GM12878 (cell line): Measurements from ENCODE around the gene TRIM45. TPM values are rescaled to one million over a fixed set of nuclear protein-coding genes. Genes with fewer than 3 reads are reported as not detected.

Experiments used
- ATAC-seq: fragments of 200-7000 bp; cut with Tn5 transposase; 3 replicates; pipeline ENCODE4 v1.9.1; 2020; ENCODE audit warnings: mild to moderate bottlenecking, moderate library complexity
- BruUV-seq: library from RNA; stranded (reverse); fragments of 400-500 nt; replicated peaks from 2 replicates; lab custom pipeline; 2021; lab: Mats Ljungman, UMichigan
- CTCF ChIA-PET: fragments of 300-600 bp; sonication (Branson Sonifier 250); formaldehyde crosslinking; extraction: SDS; loops from one replicate; lab custom pipeline; 2021; ENCODE audit warnings: inconsistent platforms; lab: Yijun Ruan, JAX
- POLR2A ChIA-PET: fragments of 350-600 bp; formaldehyde crosslinking; extraction: SDS; loops from one replicate; lab custom pipeline; 2021; ENCODE audit warnings: inconsistent platforms; lab: Charles Lee
- RAD21 ChIA-PET: fragments of 300-600 bp; sonication (Branson Sonifier 250); formaldehyde crosslinking; loops from one replicate; lab custom pipeline; 2023; ENCODE audit warnings: antibody characterized with exemption; ENCODE audit not compliant: unreplicated experiment; lab: Charles Lee
- SMC1A ChIA-PET: fragments of 300-600 bp; sonication (Branson Sonifier 250); formaldehyde crosslinking; loops from one replicate; lab custom pipeline; 2023; ENCODE audit not compliant: unreplicated experiment, uncharacterized antibody; lab: Charles Lee
- DNase-seq: peaks from one replicate; pipeline ENCODE4 v3.0.0-alpha.2; 2011; ENCODE audit warnings: low read depth, low spot score
- FAIRE-seq: peaks from 3 replicates; lab custom pipeline; 2011; peaks lifted over from hg19 to GRCh38; lab: Jason Lieb, UNC
- H2AFZ ChIP-seq: 2 replicates; pipeline ENCODE4 v1.6.0; 2011; ENCODE audit warnings: low read depth, low read length, control low read depth; ENCODE audit not compliant: control insufficient read depth
- H3K27ac ChIP-seq: 2 replicates; pipeline ENCODE4 v1.5.1; 2011; ENCODE audit warnings: control low read depth; ENCODE audit not compliant: control insufficient read depth, insufficient read depth
- H3K27me3 ChIP-seq, 2 experiments: replicated peaks in 1 of 2; 2 replicates each; pipeline versions ENCODE4 v1.6.0 to v1.6.1; 2011; ENCODE audit warnings: low read length in 1 of 2; ENCODE audit not compliant: control insufficient read depth in 2 of 2, insufficient read depth in 2 of 2
- H3K36me3 ChIP-seq, 2 experiments: 2 replicates each; pipeline ENCODE4 v1.5.1; 2011; ENCODE audit warnings: low read length in 1 of 2; ENCODE audit not compliant: control insufficient read depth in 2 of 2, insufficient read depth in 2 of 2
- H3K4me1 ChIP-seq: 2 replicates; pipeline ENCODE4 v1.6.1; 2011; ENCODE audit warnings: mild to moderate bottlenecking, low read length, moderate library complexity, mixed read lengths; ENCODE audit not compliant: control insufficient read depth, insufficient read depth
- H3K4me2 ChIP-seq: 2 replicates; pipeline ENCODE4 v1.6.0; 2011; ENCODE audit warnings: control low read depth; ENCODE audit not compliant: control insufficient read depth, insufficient read depth
- H3K4me3 ChIP-seq: fragments of 200-600 bp; sonication (generic); 2 replicates; pipeline ENCODE4 v1.5.1; 2016
- H3K79me2 ChIP-seq: 2 replicates; pipeline ENCODE4 v1.6.0; 2011; ENCODE audit warnings: low read length; ENCODE audit not compliant: control insufficient read depth, insufficient read depth
- H3K9ac ChIP-seq: 2 replicates; pipeline ENCODE4 v1.8.0; 2011; ENCODE audit warnings: low read length, control low read depth, mixed read lengths; ENCODE audit not compliant: control insufficient read depth, insufficient read depth
- H3K9me3 ChIP-seq: replicated peaks from 3 replicates; pipeline ENCODE4 v1.5.1; 2011; ENCODE audit warnings: mild to moderate bottlenecking, low read length; ENCODE audit not compliant: control insufficient read depth, insufficient read depth
- H4K20me1 ChIP-seq: 2 replicates; pipeline ENCODE4 v1.6.0; 2011; ENCODE audit not compliant: control insufficient read depth, insufficient read depth
- FOXK2 ChIP-seq: fragments of 450-650 bp; IDR thresholded peaks from 2 replicates; pipeline ENCODE4 v1.6.1; 2017; ENCODE audit warnings: mild to moderate bottlenecking, moderate library complexity
- MXI1 ChIP-seq: fragments of 150-350 bp; IDR thresholded peaks from 2 replicates; pipeline ENCODE4 v1.6.1; 2011; ENCODE audit warnings: low read depth, mild to moderate bottlenecking, inconsistent platforms, low read length, improper control_type of control experiment
- MYC ChIP-seq: IDR thresholded peaks from 2 replicates; pipeline ENCODE4 v1.6.1; 2011; ENCODE audit warnings: mild to moderate bottlenecking, low read length, moderate library complexity, inconsistent platforms; ENCODE audit not compliant: insufficient read depth, insufficient replicate concordance, insufficient read length, severe bottlenecking
- PBX3 ChIP-seq: IDR thresholded peaks from 2 replicates; pipeline ENCODE4 v1.6.1; 2011; ENCODE audit warnings: mild to moderate bottlenecking, low read depth, low read length, moderate library complexity; ENCODE audit not compliant: insufficient replicate concordance
- PKNOX1 ChIP-seq: fragments of 450-650 bp; IDR thresholded peaks from 2 replicates; pipeline ENCODE4 v1.6.1; 2016; ENCODE audit warnings: mild to moderate bottlenecking
- POLR2AphosphoS2 ChIP-seq: IDR thresholded peaks from 2 replicates; pipeline ENCODE4 v1.6.1; 2011; ENCODE audit warnings: low read depth, mild to moderate bottlenecking, low read length, improper control_type of control experiment, moderate library complexity
- RAD21 ChIP-seq: IDR thresholded peaks from 2 replicates; pipeline ENCODE4 v1.6.1; 2011; ENCODE audit warnings: mild to moderate bottlenecking, low read depth, low read length, moderate library complexity; ENCODE audit not compliant: insufficient read depth
- SMARCA5 ChIP-seq: fragments of 450-650 bp; IDR thresholded peaks from 2 replicates; pipeline ENCODE4 v1.6.1; 2017; ENCODE audit warnings: mild to moderate bottlenecking
- TBL1XR1 ChIP-seq: IDR thresholded peaks from 2 replicates; pipeline ENCODE4 v1.6.1; 2012; ENCODE audit warnings: low read depth, low read length, improper control_type of control experiment
- YY1 ChIP-seq: IDR thresholded peaks from 2 replicates; pipeline ENCODE4 v1.6.1; 2011; ENCODE audit warnings: low read depth, mild to moderate bottlenecking, low read length
- WGBS: methylation state at CpG from one replicate; pipeline ENCODE4 v1.1.6; 2016; ENCODE audit warnings: low lambda C conversion rate; ENCODE audit not compliant: insufficient replicate concordance, insufficient coverage; ENCODE audit errors: missing lambda C conversion rate; 5-methylcytosine and 5-hydroxymethylcytosine counted together
- in situ Hi-C: fragments of 300-500 bp; cut with MboI; formaldehyde crosslinking; loops from 9 replicates; pipeline ENCODE4 v1.14.3; 2018; ENCODE audit warnings: mixed read lengths
- intact Hi-C: fragments of 100-400 bp; cut with micrococcal nuclease; formaldehyde crosslinking; loops from one replicate; pipeline ENCODE4 v1.14.2; 2022; ENCODE audit not compliant: unreplicated experiment
- polyA plus RNA-seq, 11 experiments: library from polyadenylated mRNA; depleted of rRNA in 4 of 11; unstranded in 6 of 11; stranded (reverse) in 5 of 11; fragments of >200 nt; fragmentation: Nextera tagmentation in 4 of 11; fragmentation: Illumina TruSeq in 1 of 11; extraction: Ambion mirVana in 4 of 11; extraction: Trizol in 1 of 11; gene quantifications; 1 replicate in 1 of 11; 2 replicates in 10 of 11; pipeline versions ENCODE4 v1.2.1 to v1.2.3, GENCODE V29; 2011 to 2016; ENCODE audit warnings: inconsistent platforms in 2 of 11, missing spikeins in 2 of 11, low read depth in 1 of 11
- total RNA-seq, 4 experiments: library from RNA; depleted of rRNA in 3 of 4; stranded (reverse); fragments of >200 nt in 3 of 4; fragmentation: Illumina TruSeq in 1 of 4; extraction: Trizol in 1 of 4; gene quantifications; 2 replicates each; pipeline versions ENCODE4 v1.2.1 to v1.2.3, GENCODE V29; 2013 to 2021

Gene TRIM45
- total and polyA plus RNA-seq, 10 of the 15 experiments (the other 5 are each of a cell fraction or from before 2014, with no cell fraction given), result 0.31 to 0.86 (median 0.46) TPM

DNA sequence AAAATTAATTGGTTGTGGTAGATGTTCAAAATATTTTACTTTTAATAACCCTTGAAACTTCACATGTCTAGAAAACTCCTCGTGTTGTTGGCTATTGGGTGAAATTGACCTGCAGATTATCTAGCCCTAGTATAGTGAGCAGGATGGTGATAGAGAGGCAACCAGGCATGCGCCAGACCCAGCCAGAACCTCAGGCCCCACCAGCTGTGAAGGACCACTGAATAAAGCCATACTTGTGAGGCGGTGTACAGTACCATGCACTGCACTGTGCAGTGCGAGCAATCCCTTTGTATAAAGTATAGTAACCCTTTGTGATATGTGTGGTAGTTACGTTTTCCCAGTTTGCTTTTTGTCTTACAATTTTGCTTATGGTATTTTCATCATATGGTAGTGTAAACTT, 53.0 kb downstream of the TRIM45 start:
- in situ Hi-C loops, result no loop called here
- Histone ChIP-seq H3K4me1 (peaks cover 12% of the 10 kb centered on the region), H3K4me2 (no peak overlapping the region), H2AFZ (no peak overlapping the region), H4K20me1 (peaks cover 2% of the 10 kb centered on the region; the same call in 1 of the 2 replicates), H3K9me3 (no peaks in the 10 kb centered on the region), H3K9ac (no peak overlapping the region), H3K36me3 (peaks cover 0 to 10% of the 10 kb centered on the region in 2 experiments), H3K4me3 (no peak overlapping the region)
- BruUV-seq, result no TSS peak
- 86% methylated on average over 5 of the region's 5 CpGs for WGBS
- POLR2A ChIA-PET, result interaction anchor here (1.9 kb wide), 1 partner anchor 60 kb away, joined by 7 read pairs; no protein-coding TSS in a partner anchor
- intact Hi-C loops, result loop anchor here (2.0 to 10.0 kb wide), 3 partner anchors 60 to 296 kb away; partner anchors contain the start of gene MAN1A2
- no peak for FAIRE-seq
- no peak for TF ChIP-seq FOXK2
- no peak for TF ChIP-seq MYC
- TF ChIP-seq, all 136 proteins: peak for 0
- H3K27ac ChIP-seq, result no peak overlapping the region
- RAD21 ChIA-PET, result interaction anchor here (0.6 to 6.3 kb wide), 5 partner anchors 26 to 843 kb away, joined by 3 to 53 read pairs (median 3); partner anchors contain the start of gene CD101
- peaks cover 68% of the 10 kb centered on the region for H3K79me2 ChIP-seq
- DNase-seq, result no peak
- H3K27me3 ChIP-seq, result no peaks in the 10 kb centered on the region
- SMC1A ChIA-PET, result interaction anchor here (1.1 to 6.9 kb wide), 9 partner anchors 8 to 690 kb away, joined by 3 to 49 read pairs (median 6); partner anchors contain the start of gene TTF2
- CTCF ChIA-PET, result interaction anchor here (0.6 to 9.1 kb wide), 20 partner anchors 8 to 693 kb away, joined by 3 to 167 read pairs (median 6); partner anchors contain the start of gene TTF2
- ATAC-seq, result peak; percentile 7

DNA sequence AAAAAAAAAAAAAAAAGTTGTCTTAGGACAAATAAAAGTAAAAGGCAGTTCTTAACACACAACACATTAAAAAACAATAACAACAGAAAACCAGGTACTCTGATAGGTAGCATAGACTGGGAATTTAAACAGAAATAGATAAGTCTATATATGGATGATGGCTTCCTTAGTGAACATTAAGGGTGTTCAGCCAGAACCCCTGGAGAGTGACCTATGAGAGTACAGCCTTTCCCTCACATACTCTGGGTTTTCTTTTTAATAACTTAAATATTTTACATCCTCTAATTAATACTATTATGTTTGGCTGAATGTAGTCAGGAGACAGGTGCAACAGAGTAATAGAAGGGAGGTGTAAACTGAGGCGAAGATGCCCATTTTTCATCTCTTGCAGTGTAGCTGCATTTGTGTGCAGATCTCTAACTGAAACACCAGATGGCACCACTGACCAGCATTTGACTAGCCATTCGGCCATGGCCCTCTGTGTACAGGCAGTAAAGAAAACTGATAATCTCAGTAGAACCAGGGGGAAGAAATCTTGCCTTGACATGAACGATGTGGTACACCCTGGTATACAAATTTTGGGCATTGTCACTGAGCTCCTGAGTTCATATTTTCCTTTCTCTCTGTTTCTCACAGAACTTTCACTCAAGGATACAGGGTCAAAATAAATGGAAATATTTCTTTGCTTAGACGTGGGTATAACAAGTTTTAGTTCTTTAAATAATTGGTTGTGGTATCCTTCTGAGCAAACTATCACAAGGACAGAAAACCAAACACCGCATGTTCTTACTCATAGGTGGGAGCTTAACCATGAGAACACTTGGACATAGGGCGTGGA, 53.8 kb downstream of the TRIM45 start:
- H3K4me3 ChIP-seq, result no peak overlapping the region
- intact Hi-C loops (loop anchor here (2.0 to 10.0 kb wide), 3 partner anchors 61 to 297 kb away; partner anchors contain the start of gene MAN1A2), in situ Hi-C loops (no loop called here)
- ChIA-PET SMC1A (interaction anchor here (0.8 to 6.9 kb wide), 15 partner anchors 7 to 690 kb away, joined by 3 to 49 read pairs (median 6); partner anchors contain the start of genes CD101 and TTF2), RAD21 (interaction anchor here (0.6 to 6.3 kb wide), 10 partner anchors 16 to 844 kb away, joined by 3 to 53 read pairs (median 4); no protein-coding TSS in a partner anchor), CTCF (interaction anchor here (0.6 to 9.1 kb wide), 22 partner anchors 11 to 692 kb away, joined by 3 to 167 read pairs (median 4); no protein-coding TSS in a partner anchor), POLR2A (interaction anchor here (1.9 kb wide), 1 partner anchor 61 kb away, joined by 7 read pairs; no protein-coding TSS in a partner anchor)
- H3K27me3 ChIP-seq, result no peaks in the 10 kb centered on the region
- no peak for FAIRE-seq
- peak overlapping the region; percentile 38; the same call in 1 of the 2 replicates for H3K4me2 ChIP-seq
- peak; percentile 69 for ATAC-seq
- no peaks in the 10 kb centered on the region for H3K9me3 ChIP-seq
- peaks cover 0 to 10% of the 10 kb centered on the region in 2 experiments for H3K36me3 ChIP-seq
- 66% methylated on average over 6 of the region's 6 CpGs for WGBS
- H3K79me2 ChIP-seq, result peaks cover 74% of the 10 kb centered on the region
- no peak overlapping the region for H3K9ac ChIP-seq
- H3K27ac ChIP-seq, result 0 out of 2 replicates have a peak overlapping the region, but pooled peaks have one; percentile 29
- peaks cover 2% of the 10 kb centered on the region; the same call in 1 of the 2 replicates for H4K20me1 ChIP-seq
- no TSS peak for BruUV-seq
- H2AFZ ChIP-seq, result no peak overlapping the region
- peak; percentile 28 for DNase-seq
- peaks cover 12% of the 10 kb centered on the region for H3K4me1 ChIP-seq
- peak; percentile 83 for TF ChIP-seq RAD21
- TF ChIP-seq PKNOX1, result no peak
- TF ChIP-seq SMARCA5, result peak; percentile 64; the same call in 1 of the 2 replicates
- TF ChIP-seq YY1, result peak; percentile 89
- TF ChIP-seq TBL1XR1, result no peak
- 0 out of 2 replicates have a peak, but pooled peaks have one; percentile 34 for TF ChIP-seq MXI1
- TF ChIP-seq POLR2AphosphoS2, result no peak
- TF ChIP-seq PBX3, result no peak
